Measurements from ENCODE around the gene CUL5.
"Not testable (repeated sequence)": the region's sequence is repeated elsewhere in the genome, so short reads cannot be mapped to it uniquely, and the experiment has no call there.

CUL5 gene

GRCh38 chr11:108131993-108132392, 123.3 kb downstream of the CUL5 start:
- no peak overlapping the region for H3K4me3 ChIP-seq (ENCODE audit: low read depth, low read length)
- TF ChIP-seq CTCF (IDR thresholded peaks at IDR 0.05; ENCODE audit: low read depth, low read length), result no peak

GRCh38 chr11:108132993-108133538, 124.4 kb downstream of the CUL5 start:
- H3K4me3 ChIP-seq (ENCODE audit: low read depth, low read length), result not testable (repeated sequence)

GRCh38 chr11:108135845-108136544, 127.3 kb downstream of the CUL5 start:
- no peak for TF ChIP-seq CTCF (IDR thresholded peaks at IDR 0.05; ENCODE audit: low read depth, low read length)
- no peak overlapping the region for H3K4me3 ChIP-seq (ENCODE audit: low read depth, low read length)

- no peak overlapping the region for H3K4me3 ChIP-seq (ENCODE audit: low read depth, low read length)
- TF ChIP-seq CTCF (IDR thresholded peaks at IDR 0.05; ENCODE audit: low read depth, low read length), result no peak
These were observed 128.5 kb downstream of the CUL5 start for GRCh38 chr11:108137212-108137611.

- TF ChIP-seq CTCF (IDR thresholded peaks at IDR 0.05; ENCODE audit: low read depth, low read length), result no peak
These were observed 133.6 kb downstream of the CUL5 start for GRCh38 chr11:108142304-108142703.

GRCh38 chr11:108144615-108145014, 135.9 kb downstream of the CUL5 start:
- no peak overlapping the region for H3K4me3 ChIP-seq (ENCODE audit: low read depth, low read length)
- TF ChIP-seq CTCF (IDR thresholded peaks at IDR 0.05; ENCODE audit: low read depth, low read length), result no peak

More at GRCh38 chr11:108142304-108142703, 133.6 kb downstream of the CUL5 start:
- no peak overlapping the region for H3K4me3 ChIP-seq (ENCODE audit: low read depth, low read length)

GRCh38 chr11:108147150-108147549, 138.5 kb downstream of the CUL5 start:
- no peak for TF ChIP-seq CTCF (IDR thresholded peaks at IDR 0.05; ENCODE audit: low read depth, low read length)
- H3K4me3 ChIP-seq (ENCODE audit: low read depth, low read length), result no peak overlapping the region

GRCh38 chr11:108148556-108148955, 139.9 kb downstream of the CUL5 start:
- no peak overlapping the region for H3K4me3 ChIP-seq (ENCODE audit: low read depth, low read length)
- no peak for TF ChIP-seq CTCF (IDR thresholded peaks at IDR 0.05; ENCODE audit: low read depth, low read length)

Data from WI38 (cell line).